Common myeloid progenitor, CD34-positive (primary cell): ENCODE measurements around the gene RPL38.

Experiments used
- CTCF ChIA-PET: fragments of 350-600 bp; sonication (Branson Sonifier 250); formaldehyde crosslinking; loops from one replicate; lab custom pipeline; 2021; ENCODE audit warnings: antibody characterized with exemption; lab: Charles Lee
- POLR2A ChIA-PET: fragments of 350-600 bp; sonication (Branson Sonifier 250); formaldehyde crosslinking; loops from one replicate; lab custom pipeline; 2021; ENCODE audit warnings: antibody characterized with exemption; lab: Charles Lee
- DNase-seq, 3 donors: peaks; one replicate each; pipeline versions ENCODE4 v3.0.0 to v3.0.0-alpha.2; 2013
- H3K27ac ChIP-seq, 2 experiments: 1 replicate in 1 of 2; 2 replicates in 1 of 2; pipeline ENCODE4 v1.7.0; 2013; ENCODE audit warnings: inconsistent platforms in 2 of 2, low read length in 2 of 2, mild to moderate bottlenecking in 2 of 2, low read depth in 1 of 2, moderate library complexity in 1 of 2; ENCODE audit not compliant: severe bottlenecking in 2 of 2, insufficient read depth in 1 of 2, poor library complexity in 1 of 2
- H3K27me3 ChIP-seq, 5 experiments: replicated peaks in 2 of 5; 1 replicate in 3 of 5; 2 replicates in 2 of 5; pipeline versions ENCODE4 v1.6.1 to v1.7.0; 2013; ENCODE audit warnings: low read length in 4 of 5, mild to moderate bottlenecking in 2 of 5, moderate library complexity in 2 of 5, inconsistent platforms in 1 of 5; ENCODE audit not compliant: insufficient read depth in 5 of 5, control insufficient read depth in 4 of 5
- H3K36me3 ChIP-seq, 4 experiments: 1 replicate in 2 of 4; 2 replicates in 2 of 4; pipeline versions ENCODE4 v1.6.1 to v1.7.0; 2013; ENCODE audit warnings: low read length in 3 of 4, control low read depth in 1 of 4, mild to moderate bottlenecking in 1 of 4; ENCODE audit not compliant: control insufficient read depth in 4 of 4, insufficient read depth in 4 of 4
- H3K4me1 ChIP-seq, 4 experiments: 1 replicate in 3 of 4; 2 replicates in 1 of 4; pipeline versions ENCODE4 v1.6.1 to v1.7.1; 2013; ENCODE audit warnings: low read length in 3 of 4, mild to moderate bottlenecking in 3 of 4, control low read depth in 1 of 4, inconsistent platforms in 1 of 4, moderate library complexity in 1 of 4; ENCODE audit not compliant: control insufficient read depth in 4 of 4, insufficient read depth in 4 of 4; ENCODE audit errors: control extremely low read depth in 1 of 4
- H3K4me3 ChIP-seq, 7 experiments: 1 replicate in 4 of 7; 2 replicates in 3 of 7; pipeline versions ENCODE4 v1.5.1 to v1.7.0; 2013; ENCODE audit warnings: mild to moderate bottlenecking in 7 of 7, low read length in 6 of 7, moderate library complexity in 6 of 7, inconsistent platforms in 2 of 7, low read depth in 2 of 7, control low read depth in 1 of 7; ENCODE audit not compliant: insufficient read depth in 4 of 7, control insufficient read depth in 1 of 7; ENCODE audit errors: extremely low read depth in 1 of 7
- H3K9me3 ChIP-seq, 5 experiments: 1 replicate in 4 of 5; 2 replicates in 1 of 5; pipeline versions ENCODE4 v1.6.1 to v1.7.1; 2013; ENCODE audit warnings: low read length in 4 of 5, mild to moderate bottlenecking in 2 of 5, inconsistent platforms in 1 of 5, low read depth in 1 of 5, moderate library complexity in 1 of 5; ENCODE audit not compliant: control insufficient read depth in 4 of 5, insufficient read depth in 2 of 5; ENCODE audit errors: control extremely low read depth in 1 of 5
- WGBS: methylation state at CpG from one replicate; pipeline ENCODE4 v1.1.5; 2013; ENCODE audit not compliant: insufficient coverage; 5-methylcytosine and 5-hydroxymethylcytosine counted together

RPL38 gene

GRCh38 chr17:74230896-74231295 lies 27.4 kb downstream of the RPL38 start:
- no peaks in the 10 kb centered on the region for H3K27me3 ChIP-seq
- H3K4me1 ChIP-seq, result peaks cover 0 to 20% (median 15%) of the 10 kb centered on the region in 4 experiments
- WGBS, result 96% methylated on average over 15 of the region's 16 CpGs
- ChIA-PET CTCF (interaction anchor here (0.6 to 0.7 kb wide), 2 partner anchors 33 to 49 kb away, joined by 3 read pairs; no protein-coding TSS in a partner anchor), POLR2A (no interaction called here)
- no peaks in the 10 kb centered on the region for H3K9me3 ChIP-seq
- H3K36me3 ChIP-seq, result no peaks in the 10 kb centered on the region
- no peak overlapping the region for H3K4me3 ChIP-seq
- no peak overlapping the region for H3K27ac ChIP-seq
- DNase-seq, result no peak

- ChIA-PET CTCF (interaction anchor here (0.7 kb wide), 1 partner anchor 53 kb away, joined by 4 read pairs; no protein-coding TSS in a partner anchor), POLR2A (interaction anchor here (0.7 kb wide), 1 partner anchor 11 kb away, joined by 3 read pairs; no protein-coding TSS in a partner anchor)
- H3K4me3 ChIP-seq, result no peak overlapping the region
- no peaks in the 10 kb centered on the region for H3K9me3 ChIP-seq
- H3K36me3 ChIP-seq, result no peaks in the 10 kb centered on the region
- H3K27ac ChIP-seq, result no peak overlapping the region
- 97% methylated on average over 13 of the region's 17 CpGs for WGBS
- H3K4me1 ChIP-seq, result peaks cover 0 to 20% (median 15%) of the 10 kb centered on the region in 4 experiments
- no peaks in the 10 kb centered on the region for H3K27me3 ChIP-seq
- DNase-seq, result no peak
Measured at GRCh38 chr17:74231928-74232907, 28.7 kb downstream of the RPL38 start.

GRCh38 chr17:74233937-74234336 lies 30.5 kb downstream of the RPL38 start:
- no peak overlapping the region for H3K4me3 ChIP-seq
- WGBS, result 95% methylated on average over 6 of the region's 8 CpGs
- no peaks in the 10 kb centered on the region for H3K9me3 ChIP-seq
- peak overlapping the region in 1 of 2 experiments; percentile 79 for H3K27ac ChIP-seq
- peaks cover 0 to 16% (median 14%) of the 10 kb centered on the region in 4 experiments for H3K4me1 ChIP-seq
- H3K36me3 ChIP-seq, result no peaks in the 10 kb centered on the region
- POLR2A ChIA-PET, result no interaction called here
- H3K27me3 ChIP-seq, result no peaks in the 10 kb centered on the region
- no peak for DNase-seq
- CTCF ChIA-PET, result interaction anchor here (1.2 kb wide), 1 partner anchor 63 kb away, joined by 3 read pairs; no protein-coding TSS in a partner anchor

- Histone ChIP-seq H3K36me3 (no peaks in the 10 kb centered on the region), H3K27me3 (no peaks in the 10 kb centered on the region), H3K27ac (peak overlapping the region; percentile 40 to 79), H3K9me3 (no peaks in the 10 kb centered on the region), H3K4me1 (peaks cover 0 to 16% (median 14%) of the 10 kb centered on the region in 4 experiments), H3K4me3 (peak overlapping the region in 2 of 7 experiments; percentile 56 to 63)
- ChIA-PET POLR2A (no interaction called here), CTCF (interaction anchor here (1.2 kb wide), 1 partner anchor 62 kb away, joined by 3 read pairs; no protein-coding TSS in a partner anchor)
- no CpG with 5 or more reads among the region's 1 CpG for WGBS
- DNase-seq, result peak in 2 of 3 donors; percentile 45 to 50
Measured at GRCh38 chr17:74234486-74234885, 31.0 kb downstream of the RPL38 start.

- H3K27me3 ChIP-seq, result no peaks in the 10 kb centered on the region
- peak; percentile 40 to 60 (median 58) for DNase-seq
- H3K4me1 ChIP-seq, result peaks cover 0 to 16% (median 14%) of the 10 kb centered on the region in 4 experiments
- H3K4me3 ChIP-seq, result peak overlapping the region in 4 of 7 experiments; percentile 1 to 63 (median 54)
- H3K36me3 ChIP-seq, result no peaks in the 10 kb centered on the region
- POLR2A ChIA-PET, result no interaction called here
- CTCF ChIA-PET, result interaction anchor here (0.6 to 1.3 kb wide), 4 partner anchors 9 to 23 kb away, joined by 3 to 4 read pairs (median 3); no protein-coding TSS in a partner anchor
- H3K9me3 ChIP-seq, result no peaks in the 10 kb centered on the region
- peak overlapping the region; percentile 40 to 79 for H3K27ac ChIP-seq
- 40% methylated on average over 19 of the region's 19 CpGs for WGBS
Measured at GRCh38 chr17:74235040-74235581, 31.6 kb downstream of the RPL38 start.

- CTCF ChIA-PET, result interaction anchor here (0.9 to 1.3 kb wide), 4 partner anchors 10 to 24 kb away, joined by 3 read pairs; partner anchors contain the start of gene TTYH2
- Histone ChIP-seq H3K27me3 (no peaks in the 10 kb centered on the region), H3K36me3 (no peaks in the 10 kb centered on the region), H3K4me1 (peaks cover 0 to 16% (median 14%) of the 10 kb centered on the region in 4 experiments), H3K4me3 (no peak overlapping the region), H3K27ac (no peak overlapping the region), H3K9me3 (no peaks in the 10 kb centered on the region)
- no peak for DNase-seq
- 96% methylated on average over 4 of the region's 8 CpGs for WGBS
- POLR2A ChIA-PET, result no interaction called here
Measured at GRCh38 chr17:74235911-74236371, 32.5 kb downstream of the RPL38 start.
